NCI-H748 (cell line): ENCODE measurements around the gene PLAC1.
A peak's percentile ranks its signal among the peaks of the same experiment; 100 is the strongest.

Source experiments
- DNase-seq: peaks from one replicate; lab custom pipeline; 2025; ENCODE audit not compliant: unreplicated experiment; lab: John Stamatoyannopoulos, UW

The PLAC1 gene

GRCh38 chrX:134632355-134632754, 25.9 kb downstream of the PLAC1 start:
- DNase-seq, result no peak

- DNase-seq, result no peak
Observed at GRCh38 chrX:134631426-134632346, 26.6 kb downstream of the PLAC1 start.

DNA sequence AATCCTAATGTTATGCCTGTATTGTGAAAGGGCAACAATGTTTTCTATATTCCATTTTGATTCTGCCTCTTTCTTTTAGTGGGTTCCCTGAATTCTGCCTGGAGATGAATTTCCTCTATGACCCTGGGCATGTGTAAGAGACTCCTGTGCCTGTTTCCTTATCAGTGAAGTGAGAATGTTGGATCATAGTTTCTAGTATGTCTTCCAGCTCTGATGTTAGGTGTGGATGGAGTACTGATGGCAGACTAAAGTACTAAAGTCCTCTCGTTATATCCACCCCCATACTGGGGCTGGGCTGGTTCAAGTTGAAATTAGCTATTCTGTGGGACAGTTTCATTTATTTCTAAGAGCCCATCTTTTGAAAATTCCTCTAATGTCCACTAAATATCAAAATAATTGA, 29.6 kb downstream of the PLAC1 start:
- DNase-seq, result no peak

DNA sequence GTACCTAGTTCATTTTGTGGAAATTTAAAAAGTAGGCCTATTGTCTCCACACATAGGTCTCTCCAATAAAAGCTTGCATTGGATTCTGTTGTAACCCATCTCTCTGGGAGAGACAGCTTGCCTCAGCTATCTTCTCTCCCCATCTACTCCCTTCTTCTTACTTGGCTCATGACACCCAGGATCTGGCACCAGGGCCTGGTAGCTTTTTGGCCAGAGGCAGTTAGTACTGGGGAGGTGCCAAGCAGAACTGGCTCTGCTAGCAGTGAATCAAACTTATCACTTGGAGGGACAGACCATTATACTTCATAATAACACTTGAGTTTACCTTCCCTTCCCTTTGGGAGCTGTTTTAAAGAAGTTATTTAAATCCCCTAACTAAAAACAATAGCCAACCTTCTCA, 31.8 kb downstream of the PLAC1 start:
- DNase-seq, result no peak

- no peak for DNase-seq
Observed at GRCh38 chrX:134625315-134625718, 33.0 kb downstream of the PLAC1 start.

DNA sequence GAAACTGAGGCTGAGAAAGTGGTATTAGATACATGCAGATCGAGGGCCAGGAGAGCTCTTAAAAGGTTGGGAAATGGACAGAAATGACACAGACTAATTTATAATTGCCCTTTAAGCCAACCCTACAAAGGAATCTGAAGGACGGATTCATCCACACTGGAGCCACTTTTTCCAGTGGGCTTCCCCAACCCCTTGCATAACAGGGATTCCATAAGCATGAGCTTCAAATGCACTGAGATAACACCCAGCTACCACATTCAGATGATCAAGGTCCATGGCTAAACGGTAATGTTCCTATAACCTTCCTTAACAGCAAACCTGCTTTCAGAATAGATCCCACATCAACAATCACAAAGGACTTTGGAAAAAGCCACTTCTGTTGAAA, 34.2 kb downstream of the PLAC1 start:
- DNase-seq, result no peak

GRCh38 chrX:134623293-134624045, 34.8 kb downstream of the PLAC1 start:
- DNase-seq, result no peak

DNA sequence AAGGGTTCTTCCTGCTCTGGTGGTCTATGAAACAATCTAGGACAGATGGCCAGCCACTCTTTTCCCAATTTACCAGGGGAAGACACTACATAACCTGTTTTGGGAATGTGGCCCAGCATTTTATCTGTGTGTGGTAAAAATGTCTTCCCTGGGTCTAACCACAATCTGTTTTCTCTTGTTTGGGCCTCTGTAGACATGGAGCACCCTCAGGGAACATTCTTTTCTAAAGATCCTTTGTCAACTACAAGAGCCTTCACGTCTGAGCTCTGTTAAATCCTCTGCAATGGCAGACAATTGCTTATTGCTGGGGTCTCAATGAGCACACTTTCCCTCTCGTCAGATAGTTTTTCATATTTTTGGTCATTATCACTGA, 35.5 kb downstream of the PLAC1 start:
- no peak for DNase-seq

GRCh38 chrX:134622056-134622812, 36.0 kb downstream of the PLAC1 start:
- DNase-seq, result no peak

DNA sequence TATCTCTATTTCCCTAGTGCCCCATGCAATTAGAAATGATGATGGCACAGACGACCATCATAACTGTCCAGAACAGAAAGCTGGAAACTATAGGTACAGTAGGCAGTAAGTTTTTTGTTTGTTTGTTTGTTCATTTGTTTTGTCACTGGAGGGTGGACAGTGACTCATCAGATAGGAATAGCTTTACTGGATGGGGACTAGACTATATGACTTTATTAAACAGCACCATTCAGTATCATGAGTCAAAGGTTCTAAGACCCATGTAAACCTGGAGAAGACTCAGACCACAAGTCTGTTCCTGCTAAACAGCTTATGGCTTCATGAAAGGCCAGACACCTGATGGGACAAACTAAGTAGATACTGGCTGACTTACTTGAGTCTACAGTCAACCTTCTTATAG, 38.4 kb downstream of the PLAC1 start:
- no peak for DNase-seq

- no peak for DNase-seq
Observed at GRCh38 chrX:134613396-134613795, 44.9 kb downstream of the PLAC1 start.

DNA sequence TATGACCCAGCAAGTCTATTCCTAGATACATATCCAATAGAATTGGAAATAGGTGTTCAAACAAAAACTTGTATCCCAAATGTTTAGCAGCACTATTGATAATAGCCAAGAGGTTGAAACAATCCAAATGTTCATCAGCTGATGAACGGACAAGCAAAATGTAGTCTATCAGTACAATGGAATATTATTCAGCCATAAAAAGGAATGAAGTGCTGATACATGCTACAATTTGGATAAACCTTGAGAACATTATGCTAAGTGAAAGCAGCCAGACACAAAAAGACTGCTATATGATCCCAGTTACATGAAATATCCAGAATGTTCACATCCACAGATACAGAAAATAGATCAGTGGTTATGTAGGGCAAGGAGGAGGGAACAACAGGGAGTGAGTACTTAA, 50.1 kb downstream of the PLAC1 start:
- no peak for DNase-seq

- DNase-seq, result no peak
Observed at GRCh38 chrX:134607523-134607922, 50.7 kb downstream of the PLAC1 start.

- DNase-seq, result peak; percentile 48
Observed at GRCh38 chrX:134604701-134605311, 53.5 kb downstream of the PLAC1 start.

- DNase-seq, result no peak
Observed at GRCh38 chrX:134603806-134604700, 54.2 kb downstream of the PLAC1 start.

- DNase-seq, result no peak
Observed at GRCh38 chrX:134602410-134602809, 55.9 kb downstream of the PLAC1 start.

- DNase-seq, result no peak
Observed at GRCh38 chrX:134601240-134601765, 57.0 kb downstream of the PLAC1 start.

DNA sequence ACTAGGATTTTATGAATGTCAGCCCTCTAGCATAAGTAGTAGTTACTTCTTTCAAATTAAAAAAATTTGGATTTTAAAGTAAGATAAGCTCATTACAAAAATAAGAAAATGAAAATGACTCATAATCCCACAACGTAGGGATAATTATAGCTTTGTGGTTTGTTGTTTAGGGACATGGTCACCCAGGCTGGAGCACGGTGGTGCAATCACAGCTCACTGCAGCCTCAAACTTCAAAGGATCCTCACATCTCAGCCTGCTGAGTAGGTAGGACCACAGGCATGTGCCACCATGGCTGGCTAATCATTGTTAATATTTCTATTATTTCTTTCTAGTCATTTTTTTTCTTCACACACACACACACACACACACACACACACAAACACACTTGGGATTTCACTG, 57.6 kb downstream of the PLAC1 start:
- no peak for DNase-seq

GRCh38 chrX:134599184-134599914, 58.9 kb downstream of the PLAC1 start:
- DNase-seq, result no peak
